ENCODE results near the gene NIFK. TPM values are rescaled to one million over a fixed set of nuclear protein-coding genes. Genes with fewer than 3 reads are reported as not detected.
"Not testable (repeated sequence)": the region's sequence is repeated elsewhere in the genome, so short reads cannot be mapped to it uniquely, and the experiment has no call there.

NIFK gene
- total and polyA plus RNA-seq, 8 donors, result 22.9 to 40.4 (median 25.8) TPM

DNA sequence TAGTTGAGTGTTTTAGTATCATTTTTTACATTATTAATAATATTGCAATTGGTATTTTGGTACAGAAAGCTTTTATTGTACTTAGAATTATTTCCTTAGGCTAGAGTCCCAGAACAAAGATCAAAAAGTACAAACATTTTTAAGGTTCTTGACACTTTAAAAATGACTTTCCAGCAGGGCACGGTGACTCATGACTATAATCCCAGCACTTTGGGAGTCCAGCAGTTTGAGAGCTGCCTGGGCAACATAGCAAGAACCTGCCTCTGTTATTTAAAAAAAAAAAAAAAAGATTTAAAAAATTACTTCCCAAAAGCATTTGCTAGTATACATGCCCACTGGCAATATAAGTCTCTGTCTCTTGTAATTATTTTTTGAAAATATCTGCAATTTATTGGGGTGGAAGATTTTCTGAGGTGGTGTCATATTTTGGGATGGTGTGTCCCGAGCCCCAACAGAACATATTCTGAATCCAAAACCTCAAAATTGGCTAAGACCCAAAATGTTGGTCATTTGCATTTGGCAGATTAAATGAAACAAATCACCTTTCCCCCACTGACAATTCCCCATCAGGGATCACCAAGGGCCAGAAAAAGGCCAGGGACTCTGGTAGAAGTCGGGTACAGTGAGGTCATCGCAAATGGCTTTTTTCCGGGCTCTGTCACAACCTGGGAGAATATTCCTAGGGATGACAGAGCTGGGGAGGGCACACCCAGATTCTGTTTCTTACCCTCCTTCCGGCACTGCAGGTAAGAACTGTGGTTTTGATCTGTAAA, 42.1 kb downstream of the NIFK start:
- TF ChIP-seq, protein P1, sequence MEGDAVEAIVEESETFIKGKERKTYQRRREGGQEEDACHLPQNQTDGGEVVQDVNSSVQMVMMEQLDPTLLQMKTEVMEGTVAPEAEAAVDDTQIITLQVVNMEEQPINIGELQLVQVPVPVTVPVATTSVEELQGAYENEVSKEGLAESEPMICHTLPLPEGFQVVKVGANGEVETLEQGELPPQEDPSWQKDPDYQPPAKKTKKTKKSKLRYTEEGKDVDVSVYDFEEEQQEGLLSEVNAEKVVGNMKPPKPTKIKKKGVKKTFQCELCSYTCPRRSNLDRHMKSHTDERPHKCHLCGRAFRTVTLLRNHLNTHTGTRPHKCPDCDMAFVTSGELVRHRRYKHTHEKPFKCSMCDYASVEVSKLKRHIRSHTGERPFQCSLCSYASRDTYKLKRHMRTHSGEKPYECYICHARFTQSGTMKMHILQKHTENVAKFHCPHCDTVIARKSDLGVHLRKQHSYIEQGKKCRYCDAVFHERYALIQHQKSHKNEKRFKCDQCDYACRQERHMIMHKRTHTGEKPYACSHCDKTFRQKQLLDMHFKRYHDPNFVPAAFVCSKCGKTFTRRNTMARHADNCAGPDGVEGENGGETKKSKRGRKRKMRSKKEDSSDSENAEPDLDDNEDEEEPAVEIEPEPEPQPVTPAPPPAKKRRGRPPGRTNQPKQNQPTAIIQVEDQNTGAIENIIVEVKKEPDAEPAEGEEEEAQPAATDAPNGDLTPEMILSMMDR (IDR thresholded peaks at IDR 0.05), result no peak
- H3K4me3 ChIP-seq, result no peak overlapping the region
- no peak for FAIRE-seq
- H3K27me3 ChIP-seq, result no peaks in the 10 kb centered on the region
- intact Hi-C loops (cut with DNase I), result no loop called here
- H3K4me1 ChIP-seq, result peaks cover 0 to under 1% (median 0%) of the 10 kb centered on the region in 3 donors
- H3K36me3 ChIP-seq, result no peaks in the 10 kb centered on the region
- peak overlapping the region in 1 of 4 donors; percentile 46 for H3K27ac ChIP-seq
- ATAC-seq, result peak in 2 of 4 donors; percentile 25 to 44
- H3K9me3 ChIP-seq, result no peaks in the 10 kb centered on the region
- no peak for DNase-seq
- WGBS, 2 donors, result 78 to 83% methylated on average over 6 of the region's 6 CpGs

DNA sequence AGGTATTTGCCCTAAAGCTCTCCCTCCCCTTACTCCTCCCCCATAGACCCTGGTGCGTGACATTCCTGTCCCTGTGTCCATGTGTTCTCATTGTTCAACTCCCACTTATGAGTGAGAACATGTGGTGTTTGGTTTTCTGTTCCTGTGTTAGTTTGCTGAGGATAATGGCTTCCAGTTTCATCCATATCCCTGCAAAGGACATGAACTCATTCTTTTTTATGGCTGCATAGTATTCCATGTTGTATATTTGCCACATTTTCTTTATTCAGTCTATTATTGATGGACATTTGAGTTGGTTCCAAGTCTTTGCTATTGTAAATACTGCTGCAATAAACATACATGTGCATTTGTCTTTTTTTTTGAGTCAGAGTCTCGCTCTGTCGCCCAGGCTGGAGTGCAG, 46.1 kb downstream of the NIFK start:
- H3K27me3 ChIP-seq; H3K27ac ChIP-seq; H3K36me3 ChIP-seq; H3K9me3 ChIP-seq; H3K4me3 ChIP-seq; FAIRE-seq; intact Hi-C loops (cut with DNase I); DNase-seq; H3K4me1 ChIP-seq; ATAC-seq: not testable (repeated sequence)
- 94 to 98% methylated on average over 3 of the region's 3 CpGs for WGBS, 2 donors

DNA sequence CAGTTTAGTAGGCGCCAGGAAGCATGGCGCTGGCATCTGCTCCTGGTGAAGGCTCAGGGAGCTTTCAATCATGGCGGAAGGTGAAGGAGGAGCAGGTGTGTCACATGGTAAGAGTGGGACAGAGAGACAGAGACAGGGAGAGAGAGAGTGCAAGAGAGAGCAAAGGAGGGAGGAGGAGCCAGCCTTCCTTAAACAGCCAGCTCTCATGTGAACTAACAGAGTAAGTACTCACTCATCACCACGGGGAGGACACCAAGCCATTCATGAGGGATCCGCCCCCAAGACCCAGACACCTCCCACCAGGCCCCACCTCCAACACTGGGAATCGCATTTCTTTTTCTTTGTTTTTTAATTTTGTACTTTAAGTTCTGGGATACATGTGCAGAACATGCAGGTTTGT, 46.6 kb downstream of the NIFK start:
- WGBS, 2 donors, result 90 to 92% methylated on average over 6 of the region's 6 CpGs
- Histone ChIP-seq H3K9me3 (no peaks in the 10 kb centered on the region), H3K27ac (no peak overlapping the region), H3K4me3 (no peak overlapping the region), H3K27me3 (no peaks in the 10 kb centered on the region), H3K36me3 (no peaks in the 10 kb centered on the region), H3K4me1 (peaks cover 0 to 5% (median 0%) of the 10 kb centered on the region in 3 donors)
- ATAC-seq (no peak), FAIRE-seq (no peak), DNase-seq (no peak)
- TF ChIP-seq, protein P1 (IDR thresholded peaks at IDR 0.05), result no peak
- intact Hi-C loops (cut with DNase I), result no loop called here

DNA sequence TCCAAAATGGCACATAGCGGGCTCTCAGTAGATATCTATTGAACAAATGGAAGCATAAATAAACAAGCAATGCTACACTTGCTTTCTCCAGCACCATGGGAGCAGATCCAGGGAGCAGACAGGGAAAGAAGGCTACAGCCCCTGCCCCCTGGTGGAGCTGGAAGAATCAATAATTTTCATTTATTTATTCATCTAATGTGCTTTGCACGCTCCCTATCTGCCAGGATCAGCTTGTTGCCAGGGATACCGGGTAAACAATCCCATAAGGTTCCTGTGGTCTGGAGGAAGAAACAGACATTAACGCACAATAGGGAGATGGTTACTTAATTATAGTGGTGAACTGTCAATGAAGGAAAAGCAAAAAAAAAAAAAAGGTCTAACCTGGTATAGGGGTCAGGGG, 47.3 kb downstream of the NIFK start:
- no peaks in the 10 kb centered on the region for H3K27me3 ChIP-seq
- peak overlapping the region in 1 of 4 donors; percentile 42 for H3K27ac ChIP-seq
- H3K4me1 ChIP-seq, result peaks cover 0 to 5% (median 0%) of the 10 kb centered on the region in 3 donors
- ATAC-seq (peak; percentile 91 to 96 (median 94)), DNase-seq (peak in 4 of 6 donors; percentile 38 to 49 (median 44)), FAIRE-seq (no peak)
- 11% methylated on average over 4 of the region's 4 CpGs for WGBS, 2 donors
- TF ChIP-seq, protein P1 (IDR thresholded peaks at IDR 0.05), result peak in 2 of 4 donors; percentile 21 to 22
- no peak overlapping the region for H3K4me3 ChIP-seq
- H3K9me3 ChIP-seq, result no peaks in the 10 kb centered on the region
- H3K36me3 ChIP-seq, result no peaks in the 10 kb centered on the region
- intact Hi-C loops (cut with DNase I), result no loop called here

DNA sequence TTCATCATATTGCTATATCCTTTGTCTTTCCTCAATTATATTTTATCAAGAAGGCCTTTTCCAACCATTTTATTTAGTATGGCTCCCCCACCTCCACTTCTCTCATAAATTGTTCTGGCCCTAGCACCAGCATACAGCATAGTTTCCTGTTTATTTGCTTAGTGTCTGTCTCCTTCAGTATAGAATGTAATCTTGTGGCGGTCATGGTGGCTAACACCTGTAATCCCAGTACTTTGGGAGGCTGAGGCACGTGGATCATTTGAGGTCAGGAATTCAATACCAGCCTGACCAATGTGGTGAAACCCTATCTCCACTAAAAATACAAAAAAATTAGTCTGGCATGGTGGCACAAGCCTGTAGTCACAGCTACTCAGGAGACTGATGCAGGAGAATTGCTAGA, 47.9 kb downstream of the NIFK start:
- no peaks in the 10 kb centered on the region for H3K27me3 ChIP-seq
- DNase-seq, result no peak
- no peak overlapping the region for H3K4me3 ChIP-seq
- H3K27ac ChIP-seq, result peak overlapping the region in 1 of 4 donors; percentile 42
- no peak for ATAC-seq
- 92 to 94% methylated on average over 2 of the region's 2 CpGs for WGBS, 2 donors
- H3K36me3 ChIP-seq, result no peaks in the 10 kb centered on the region
- no peak for FAIRE-seq
- intact Hi-C loops (cut with DNase I), result no loop called here
- TF ChIP-seq, protein P1 (IDR thresholded peaks at IDR 0.05), result no peak
- no peaks in the 10 kb centered on the region for H3K9me3 ChIP-seq
- H3K4me1 ChIP-seq, result peaks cover 0 to 5% (median 0%) of the 10 kb centered on the region in 3 donors
